Natural killer cell (primary cell): Measurements from ENCODE around the gene ESYT3. TPM values are rescaled to one million over a fixed set of nuclear protein-coding genes. Genes with fewer than 3 reads are reported as not detected.

Experiments
- ATAC-seq, 3 donors: fragments of 150-1000 bp in 2 of 3; fragments of 200-7000 bp in 1 of 3; cut with Tn5 transposase; 1 replicate in 1 of 3; 2 replicates in 2 of 3; pipeline ENCODE4 v1.10.0; 2021; ENCODE audit warnings: mild to moderate bottlenecking in 2 of 3, moderate library complexity in 2 of 3
- DNase-seq, 2 donors: peaks; one replicate each; pipeline versions ENCODE4 v3.0.0 to v3.0.0-alpha.2; 2013 to 2021; ENCODE audit warnings: mixed read lengths in 1 of 2
- H3K27ac ChIP-seq: one replicate; pipeline ENCODE4 v1.5.1; 2013; ENCODE audit warnings: mild to moderate bottlenecking, low read length
- H3K27me3 ChIP-seq: one replicate; pipeline ENCODE4 v1.6.1; 2013; ENCODE audit warnings: low read length; ENCODE audit not compliant: control insufficient read depth, insufficient read depth
- H3K36me3 ChIP-seq: one replicate; pipeline ENCODE4 v1.6.1; 2013; ENCODE audit warnings: low read length; ENCODE audit not compliant: control insufficient read depth, insufficient read depth
- H3K4me1 ChIP-seq: one replicate; pipeline ENCODE4 v1.6.1; 2013; ENCODE audit warnings: low read length; ENCODE audit not compliant: control insufficient read depth, insufficient read depth
- H3K4me3 ChIP-seq: one replicate; pipeline ENCODE4 v1.5.1; 2013; ENCODE audit warnings: low read length
- H3K9me3 ChIP-seq: one replicate; pipeline ENCODE4 v1.6.1; 2013; ENCODE audit warnings: low read length; ENCODE audit not compliant: control insufficient read depth, insufficient read depth
- H3K27ac Mint-ChIP-seq, 2 donors: one replicate each; pipeline ENCODE4 v1.8.0; 2022; ENCODE audit warnings: mild to moderate bottlenecking in 2 of 2, mixed read lengths in 2 of 2, moderate library complexity in 1 of 2
- H3K27me3 Mint-ChIP-seq, 2 donors: one replicate each; pipeline ENCODE4 v1.8.0; 2022; ENCODE audit warnings: low read depth in 2 of 2, mixed read lengths in 2 of 2
- H3K36me3 Mint-ChIP-seq: one replicate; pipeline ENCODE4 v1.8.0; 2022; ENCODE audit warnings: mixed read lengths
- H3K4me1 Mint-ChIP-seq, 2 donors: one replicate each; pipeline ENCODE4 v1.8.0; 2022; ENCODE audit warnings: mixed read lengths in 2 of 2
- H3K4me3 Mint-ChIP-seq: one replicate; pipeline ENCODE4 v1.8.0; 2022; ENCODE audit warnings: mild to moderate bottlenecking, moderate library complexity, mixed read lengths
- H3K9me3 Mint-ChIP-seq, 2 donors: one replicate each; pipeline ENCODE4 v1.8.0; 2022; ENCODE audit warnings: mixed read lengths in 2 of 2
- WGBS: methylation state at CpG from one replicate; pipeline ENCODE4 v1.1.7; 2013; ENCODE audit warnings: missing lambda C conversion rate; ENCODE audit not compliant: insufficient coverage; 5-methylcytosine and 5-hydroxymethylcytosine counted together
- intact Hi-C: fragments of 100-400 bp; cut with micrococcal nuclease; formaldehyde crosslinking; loops from one replicate; pipeline ENCODE4 v1.14.2; 2022
- total RNA-seq, 4 donors: library from RNA; stranded (reverse); fragments of 120-200 nt in 1 of 4; gene quantifications; one replicate each; pipeline versions ENCODE4 v1.2.3 to v1.2.4, GENCODE V29; 2013 to 2022
- TF ChIP-seq, protein P1 (sequence below): fragments of 200-600 bp; IDR thresholded peaks from one replicate; pipeline ENCODE4 v1.8.0; 2022; ENCODE audit warnings: antibody characterized with exemption

The ESYT3 gene, protein sequence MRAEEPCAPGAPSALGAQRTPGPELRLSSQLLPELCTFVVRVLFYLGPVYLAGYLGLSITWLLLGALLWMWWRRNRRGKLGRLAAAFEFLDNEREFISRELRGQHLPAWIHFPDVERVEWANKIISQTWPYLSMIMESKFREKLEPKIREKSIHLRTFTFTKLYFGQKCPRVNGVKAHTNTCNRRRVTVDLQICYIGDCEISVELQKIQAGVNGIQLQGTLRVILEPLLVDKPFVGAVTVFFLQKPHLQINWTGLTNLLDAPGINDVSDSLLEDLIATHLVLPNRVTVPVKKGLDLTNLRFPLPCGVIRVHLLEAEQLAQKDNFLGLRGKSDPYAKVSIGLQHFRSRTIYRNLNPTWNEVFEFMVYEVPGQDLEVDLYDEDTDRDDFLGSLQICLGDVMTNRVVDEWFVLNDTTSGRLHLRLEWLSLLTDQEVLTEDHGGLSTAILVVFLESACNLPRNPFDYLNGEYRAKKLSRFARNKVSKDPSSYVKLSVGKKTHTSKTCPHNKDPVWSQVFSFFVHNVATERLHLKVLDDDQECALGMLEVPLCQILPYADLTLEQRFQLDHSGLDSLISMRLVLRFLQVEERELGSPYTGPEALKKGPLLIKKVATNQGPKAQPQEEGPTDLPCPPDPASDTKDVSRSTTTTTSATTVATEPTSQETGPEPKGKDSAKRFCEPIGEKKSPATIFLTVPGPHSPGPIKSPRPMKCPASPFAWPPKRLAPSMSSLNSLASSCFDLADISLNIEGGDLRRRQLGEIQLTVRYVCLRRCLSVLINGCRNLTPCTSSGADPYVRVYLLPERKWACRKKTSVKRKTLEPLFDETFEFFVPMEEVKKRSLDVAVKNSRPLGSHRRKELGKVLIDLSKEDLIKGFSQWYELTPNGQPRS
- total RNA-seq = not detected
- 0.02 TPM for total RNA-seq (2013)

DNA sequence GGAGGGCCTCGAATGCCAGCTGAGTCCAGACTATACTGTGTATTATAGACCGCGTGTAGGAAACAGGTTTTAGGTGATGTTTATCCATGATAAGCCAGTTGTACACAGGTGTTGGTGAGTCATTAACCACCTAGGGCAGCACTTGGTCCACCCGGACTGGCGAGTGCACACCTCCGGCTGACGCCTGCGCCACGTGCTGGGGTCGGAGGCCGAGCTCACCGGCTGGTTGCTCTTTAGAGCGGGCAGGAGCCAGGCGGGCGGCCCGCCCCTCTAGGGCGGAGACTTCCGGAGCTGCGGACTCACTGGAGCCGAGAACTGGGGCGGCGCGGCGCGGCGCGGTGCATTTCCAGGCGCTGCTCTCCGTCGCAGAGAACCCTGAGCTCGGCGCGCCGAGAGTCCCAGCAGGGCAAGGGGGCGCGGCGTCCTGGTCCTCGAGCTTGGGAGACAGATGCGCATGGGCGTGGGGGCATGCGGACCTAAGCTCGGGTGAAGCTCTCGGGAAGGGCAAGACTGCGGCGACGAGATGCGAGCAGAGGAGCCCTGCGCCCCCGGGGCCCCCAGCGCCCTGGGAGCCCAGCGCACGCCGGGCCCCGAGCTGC, at the start of gene ESYT3:
TSS of gene ESYT3 (plus strand) at position 341 of the 599 bp plus-strand sequence. CDS start at position 524, 183 bp downstream.
- WGBS = 1% methylated on average over 54 of the region's 54 CpGs
- DNase-seq = peak in 1 of 2 donors; percentile 41
- peak; percentile 46 to 87 (median 84) for ATAC-seq
- H3K4me3 ChIP-seq = peak within 1 kb of the TSS; percentile 17
- no peak within 1 kb of the TSS for H3K27ac Mint-ChIP-seq
- peaks cover 5 to 15% of the 10 kb centered on the region in 2 donors for H3K4me1 Mint-ChIP-seq
- no peaks in the 10 kb centered on the region for H3K9me3 Mint-ChIP-seq
- no peaks in the 10 kb centered on the region for H3K9me3 ChIP-seq
- H3K27me3 ChIP-seq = peaks cover 21% of the 10 kb centered on the region
- peaks cover 35 to 37% of the 10 kb centered on the region in 2 donors for H3K27me3 Mint-ChIP-seq
- H3K4me1 ChIP-seq = peaks cover 21% of the 10 kb centered on the region
- no peak within 1 kb of the TSS for H3K27ac ChIP-seq
- H3K36me3 Mint-ChIP-seq = no peaks in the 10 kb centered on the region
- H3K4me3 Mint-ChIP-seq = peak within 1 kb of the TSS; percentile 77
- H3K36me3 ChIP-seq = no peaks in the 10 kb centered on the region
- intact Hi-C loops = no loop called here
- TF ChIP-seq, protein P1, sequence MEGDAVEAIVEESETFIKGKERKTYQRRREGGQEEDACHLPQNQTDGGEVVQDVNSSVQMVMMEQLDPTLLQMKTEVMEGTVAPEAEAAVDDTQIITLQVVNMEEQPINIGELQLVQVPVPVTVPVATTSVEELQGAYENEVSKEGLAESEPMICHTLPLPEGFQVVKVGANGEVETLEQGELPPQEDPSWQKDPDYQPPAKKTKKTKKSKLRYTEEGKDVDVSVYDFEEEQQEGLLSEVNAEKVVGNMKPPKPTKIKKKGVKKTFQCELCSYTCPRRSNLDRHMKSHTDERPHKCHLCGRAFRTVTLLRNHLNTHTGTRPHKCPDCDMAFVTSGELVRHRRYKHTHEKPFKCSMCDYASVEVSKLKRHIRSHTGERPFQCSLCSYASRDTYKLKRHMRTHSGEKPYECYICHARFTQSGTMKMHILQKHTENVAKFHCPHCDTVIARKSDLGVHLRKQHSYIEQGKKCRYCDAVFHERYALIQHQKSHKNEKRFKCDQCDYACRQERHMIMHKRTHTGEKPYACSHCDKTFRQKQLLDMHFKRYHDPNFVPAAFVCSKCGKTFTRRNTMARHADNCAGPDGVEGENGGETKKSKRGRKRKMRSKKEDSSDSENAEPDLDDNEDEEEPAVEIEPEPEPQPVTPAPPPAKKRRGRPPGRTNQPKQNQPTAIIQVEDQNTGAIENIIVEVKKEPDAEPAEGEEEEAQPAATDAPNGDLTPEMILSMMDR = no peak

DNA sequence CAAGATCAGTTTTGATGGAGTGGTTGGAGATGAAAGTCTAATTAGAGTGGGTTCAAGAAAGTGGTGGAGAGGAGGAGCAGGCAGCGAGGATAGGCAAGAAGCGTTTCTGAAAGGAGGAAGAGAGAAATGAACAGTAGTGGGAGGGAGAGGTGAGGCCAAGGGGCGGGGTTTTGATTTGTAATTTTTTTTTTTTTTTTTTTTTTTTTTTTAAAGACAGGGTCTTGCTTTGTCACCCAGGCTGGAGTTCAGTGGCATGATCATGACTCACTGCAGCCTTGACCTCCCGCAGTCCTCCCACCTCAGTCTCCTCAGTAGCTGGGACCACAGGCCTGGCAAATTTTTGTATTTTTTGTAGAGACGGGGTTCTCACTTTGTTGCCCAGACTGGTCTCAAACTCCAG, 49.4 kb upstream of the ESYT3 start:
- H3K9me3 Mint-ChIP-seq = no peaks in the 10 kb centered on the region
- H3K36me3 Mint-ChIP-seq = no peaks in the 10 kb centered on the region
- intact Hi-C loops = no loop called here
- TF ChIP-seq, protein P1 = no peak
- Histone ChIP-seq H3K4me1 (no peaks in the 10 kb centered on the region), H3K27me3 (no peaks in the 10 kb centered on the region), H3K36me3 (no peaks in the 10 kb centered on the region), H3K9me3 (no peaks in the 10 kb centered on the region), H3K27ac (no peak overlapping the region), H3K4me3 (no peak overlapping the region)
- no peak overlapping the region for H3K4me3 Mint-ChIP-seq
- WGBS = 92% methylated on average over 5 of the region's 5 CpGs
- peaks cover 0 to 10% of the 10 kb centered on the region in 2 donors for H3K27me3 Mint-ChIP-seq
- no peak for DNase-seq
- H3K27ac Mint-ChIP-seq = no peak overlapping the region
- no peak for ATAC-seq
- no peaks in the 10 kb centered on the region for H3K4me1 Mint-ChIP-seq

DNA sequence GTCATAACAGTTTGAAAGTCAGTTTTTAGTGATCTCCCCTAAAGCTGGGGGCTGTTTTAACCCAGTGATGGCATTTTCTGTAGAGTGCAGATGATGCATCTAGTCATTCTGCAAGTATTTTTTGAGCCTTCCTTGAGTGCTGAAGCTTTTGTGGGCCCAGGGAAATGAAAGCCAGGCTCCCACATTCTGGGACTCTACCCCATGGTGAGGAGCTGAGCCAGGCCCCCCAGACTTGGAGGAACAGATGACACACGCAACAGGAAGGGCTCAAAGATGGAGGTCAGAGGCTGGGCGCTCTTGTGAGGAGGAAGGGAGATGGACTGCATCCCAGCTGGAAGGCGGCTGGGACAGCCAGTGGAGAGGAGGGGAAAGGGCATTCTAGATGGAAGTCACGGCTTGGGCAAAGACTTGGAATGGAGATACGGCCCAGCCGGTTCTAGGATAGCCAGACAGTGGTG, 45.2 kb upstream of the ESYT3 start:
- Histone ChIP-seq H3K36me3 (no peaks in the 10 kb centered on the region), H3K27ac (no peak overlapping the region), H3K4me3 (no peak overlapping the region), H3K4me1 (no peaks in the 10 kb centered on the region), H3K9me3 (no peaks in the 10 kb centered on the region), H3K27me3 (no peaks in the 10 kb centered on the region)
- H3K4me1 Mint-ChIP-seq = no peaks in the 10 kb centered on the region
- ATAC-seq (no peak), DNase-seq (no peak)
- H3K4me3 Mint-ChIP-seq = no peak overlapping the region
- WGBS = 85% methylated on average over 6 of the region's 6 CpGs
- no peak overlapping the region for H3K27ac Mint-ChIP-seq
- no peaks in the 10 kb centered on the region for H3K9me3 Mint-ChIP-seq
- peaks cover 0 to 6% of the 10 kb centered on the region in 2 donors for H3K27me3 Mint-ChIP-seq
- intact Hi-C loops = no loop called here
- no peaks in the 10 kb centered on the region for H3K36me3 Mint-ChIP-seq
- TF ChIP-seq, protein P1 = no peak
